Fibroblast of the aortic adventitia (primary cell): ENCODE measurements around the gene PALD1. TPM values are rescaled to one million over a fixed set of nuclear protein-coding genes. Genes with fewer than 3 reads are reported as not detected.

Experiments
- DNase-seq: peaks from one replicate; pipeline ENCODE4 v3.0.0-alpha.2; 2010; ENCODE audit warnings: low read depth
- H3K4me3 ChIP-seq: 2 replicates; pipeline ENCODE4 v1.5.1; 2011; ENCODE audit warnings: low read depth, mild to moderate bottlenecking, control low read depth, low read length, moderate library complexity
- CTCF ChIP-seq: IDR thresholded peaks from 2 replicates; pipeline ENCODE4 v1.5.1; 2011; ENCODE audit warnings: mild to moderate bottlenecking, low read length, control low read depth, inconsistent platforms; ENCODE audit not compliant: insufficient read depth
- total RNA-seq: library from RNA; depleted of rRNA; stranded (reverse); fragments of >200 nt; gene quantifications from 2 replicates; pipeline ENCODE4 v1.2.3, GENCODE V29; 2012; ENCODE audit warnings: low replicate concordance

Gene PALD1
- total RNA-seq, 1 donor, result 0.18 TPM

DNA sequence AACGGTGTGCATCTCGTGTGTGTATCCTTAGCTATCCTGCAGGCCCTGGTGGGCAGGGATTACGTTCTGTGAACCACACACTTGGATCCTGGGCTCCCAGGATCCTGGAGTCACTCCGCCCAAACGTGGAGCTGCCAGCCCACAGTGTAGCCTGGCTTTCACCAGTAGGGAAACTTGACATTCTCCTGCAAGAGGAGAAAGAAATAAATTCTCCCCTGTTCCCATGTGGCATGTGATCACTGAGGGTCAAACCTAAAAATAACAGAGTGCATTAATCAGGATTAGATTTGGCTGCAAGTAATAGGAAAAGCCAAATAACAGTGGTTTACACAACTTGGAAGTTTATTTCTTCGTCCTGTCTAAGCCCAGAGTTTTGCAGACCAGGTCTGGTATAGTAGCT, 32.3 kb downstream of the PALD1 start:
- DNase-seq, result peak; percentile 30
- peak; percentile 9 for TF ChIP-seq CTCF
- H3K4me3 ChIP-seq, result no peak overlapping the region

- DNase-seq, result peak; percentile 23
- no peak for TF ChIP-seq CTCF
- H3K4me3 ChIP-seq, result no peak overlapping the region
These were observed 33.6 kb downstream of the PALD1 start for GRCh38 chr10:70512149-70512639.

DNA sequence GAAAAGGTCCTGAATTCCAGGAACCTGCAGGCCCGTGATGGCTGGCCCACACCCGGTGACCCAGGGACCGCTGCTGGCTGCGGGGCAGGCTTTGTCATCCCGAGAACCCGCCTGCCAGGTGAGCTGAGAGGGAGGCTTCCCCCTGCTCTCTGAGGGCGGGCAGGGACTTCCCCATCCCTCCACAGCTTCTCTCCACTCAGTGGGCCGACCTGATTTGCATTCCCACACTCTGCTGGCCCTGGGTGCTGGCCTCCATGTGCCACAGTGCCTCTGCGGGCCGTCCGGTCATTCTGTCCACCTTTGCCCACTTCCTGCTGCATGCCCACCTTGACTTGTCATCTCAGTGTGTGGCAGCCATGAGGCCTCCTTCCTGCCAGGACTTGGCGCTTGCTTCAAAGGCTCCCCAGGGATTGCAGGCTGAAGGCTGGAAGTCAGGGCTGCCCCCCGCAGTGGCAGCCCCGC, 35.3 kb downstream of the PALD1 start:
- no peak for DNase-seq
- TF ChIP-seq CTCF, result no peak
- no peak overlapping the region for H3K4me3 ChIP-seq

GRCh38 chr10:70514591-70514990, 36.0 kb downstream of the PALD1 start:
- no peak for TF ChIP-seq CTCF
- DNase-seq, result no peak
- H3K4me3 ChIP-seq, result no peak overlapping the region

DNA sequence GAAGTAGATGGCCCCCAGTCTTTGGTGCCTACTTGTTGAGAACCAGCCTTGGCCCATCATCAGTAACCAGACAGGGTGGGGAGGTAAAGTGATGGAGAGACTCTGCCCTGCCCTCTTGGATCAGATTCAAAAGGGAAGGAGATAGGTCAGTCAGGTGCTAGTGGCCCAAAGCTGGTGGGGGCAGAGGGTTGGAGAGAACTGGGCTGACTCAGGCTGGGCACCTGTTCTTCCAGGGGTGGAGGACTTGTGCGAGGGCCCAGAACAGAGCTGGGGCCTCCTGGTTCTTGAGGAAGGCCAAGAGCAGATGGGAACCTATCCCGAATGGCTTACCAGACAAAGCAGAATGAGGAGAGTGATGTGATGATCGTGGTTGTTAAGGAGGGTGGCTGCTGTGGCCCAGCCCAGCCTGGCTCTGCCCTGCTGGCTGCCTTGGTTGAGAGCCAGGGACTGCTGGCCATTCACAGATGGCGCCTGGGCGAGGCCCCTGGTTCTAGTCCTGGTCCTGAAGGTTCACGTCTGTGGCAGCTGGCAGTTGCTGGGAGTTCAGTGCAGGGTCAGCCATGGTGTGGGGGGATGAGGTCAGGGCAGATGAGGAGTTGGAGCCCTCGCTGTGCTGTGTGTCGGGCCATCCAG, 36.6 kb downstream of the PALD1 start:
- TF ChIP-seq CTCF, result no peak
- DNase-seq, result no peak
- no peak overlapping the region for H3K4me3 ChIP-seq

DNA sequence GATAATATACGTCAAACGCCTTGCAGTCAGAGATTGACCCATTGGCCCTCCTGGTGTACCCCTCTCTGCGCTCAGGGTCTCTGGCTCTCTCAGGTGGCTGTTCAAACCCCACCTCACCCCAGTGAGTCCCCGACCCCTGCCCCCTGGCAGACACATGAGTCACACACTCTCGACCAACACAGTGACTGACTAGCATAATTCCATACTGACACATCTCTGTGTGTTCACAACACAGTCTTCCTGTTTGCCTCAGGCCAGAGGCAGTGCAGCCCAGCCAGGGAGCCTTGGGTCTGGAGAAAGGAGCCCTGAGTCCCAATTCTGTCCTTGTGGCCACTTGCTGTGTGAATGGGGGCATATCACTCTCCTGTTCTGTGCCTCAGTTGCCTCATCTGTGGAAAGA, 40.1 kb downstream of the PALD1 start:
- H3K4me3 ChIP-seq, result no peak overlapping the region
- TF ChIP-seq CTCF, result no peak
- no peak for DNase-seq

DNA sequence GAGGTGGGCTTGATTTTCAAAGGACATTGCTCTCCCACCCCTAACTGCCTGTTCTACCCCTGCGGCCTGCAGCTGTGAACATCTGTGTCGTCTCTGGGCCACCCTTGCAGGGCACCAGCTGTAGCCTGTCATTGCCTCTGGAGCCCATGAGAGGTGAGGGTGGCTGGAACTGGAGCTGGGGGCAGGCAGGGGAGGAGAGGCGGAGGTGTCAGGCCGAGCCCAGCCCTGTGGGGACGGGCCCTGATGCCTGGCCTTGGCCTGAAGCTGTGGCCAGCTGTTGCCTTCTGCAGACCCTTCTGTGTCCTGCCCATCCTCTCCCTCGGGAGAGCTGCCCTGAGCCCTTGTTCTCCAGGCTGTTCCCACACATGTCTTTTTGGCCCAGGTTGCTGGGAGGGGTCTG, 44.5 kb downstream of the PALD1 start:
- no peak for DNase-seq
- no peak for TF ChIP-seq CTCF

More for the DNA sequence above, 44.5 kb downstream of the PALD1 start:
- no peak overlapping the region for H3K4me3 ChIP-seq
